Tibial nerve (tissue), 4 donors: ENCODE results near the gene ZNF333. TPM values are rescaled to one million over a fixed set of nuclear protein-coding genes. Genes with fewer than 3 reads are reported as not detected.

Experiments used
- DNase-seq, 2 donors: peaks; one replicate each; pipeline ENCODE4 v3.0.0-alpha.2; 2019; ENCODE audit warnings: low spot score in 2 of 2
- H3K27ac ChIP-seq, 4 donors: fragments of 200-600 bp; sonication (generic) in 3 of 4; one replicate each; pipeline ENCODE4 v1.5.1; 2017 to 2019; ENCODE audit warnings: mild to moderate bottlenecking in 1 of 4
- H3K27me3 ChIP-seq, 2 donors: fragments of 200-600 bp; sonication (generic) in 1 of 2; one replicate each; pipeline versions ENCODE4 v1.5.1 to v1.6.0; 2017 to 2019
- H3K36me3 ChIP-seq, 3 donors: fragments of 200-600 bp; sonication (generic); one replicate each; pipeline ENCODE4 v1.5.1; 2018 to 2019
- H3K4me1 ChIP-seq, 4 donors: fragments of 200-600 bp; sonication (generic) in 3 of 4; one replicate each; pipeline ENCODE4 v1.5.1; 2017 to 2019
- H3K4me3 ChIP-seq, 4 donors: fragments of 200-600 bp; sonication (generic) in 3 of 4; one replicate each; pipeline ENCODE4 v1.5.1; 2017 to 2019; ENCODE audit warnings: mild to moderate bottlenecking in 1 of 4, moderate library complexity in 1 of 4
- H3K9me3 ChIP-seq, 4 donors: fragments of 200-600 bp; sonication (generic) in 3 of 4; one replicate each; pipeline ENCODE4 v1.5.1; 2017 to 2019
- CTCF ChIP-seq, 5 experiments: fragments of 200-600 bp in 3 of 5; fragments of 450-650 bp in 2 of 5; sonication (generic) in 3 of 5; IDR thresholded peaks; one replicate each; pipeline ENCODE4 v1.5.1; 2016 to 2019; ENCODE audit warnings: antibody characterized with exemption in 5 of 5, mild to moderate bottlenecking in 3 of 5, moderate library complexity in 2 of 5
- EP300 ChIP-seq, 2 donors: sonication (generic); formaldehyde crosslinking; IDR thresholded peaks; one replicate each; pipeline ENCODE4 v1.6.1; 2017; ENCODE audit warnings: antibody characterized with exemption in 2 of 2, mild to moderate bottlenecking in 1 of 2
- POLR2A ChIP-seq, 2 donors: fragments of 450-650 bp; IDR thresholded peaks; one replicate each; pipeline ENCODE4 v1.6.1; 2017; ENCODE audit warnings: antibody characterized with exemption in 2 of 2, mild to moderate bottlenecking in 2 of 2, moderate library complexity in 2 of 2
- WGBS, 2 donors: methylation state at CpG; one replicate each; pipeline ENCODE4 v1.1.5; 2018; 5-methylcytosine and 5-hydroxymethylcytosine counted together
- total RNA-seq, 4 donors: library from RNA; depleted of rRNA; stranded (reverse); fragments of >200 nt; gene quantifications; one replicate each; pipeline ENCODE4 v1.1.0, GENCODE V29; 2016

ZNF333 gene
- total RNA-seq, 4 donors from 2014 or later = 35.3 to 42.6 (median 39.6) TPM

- TF ChIP-seq POLR2A (IDR thresholded peaks at IDR 0.05) (no peak), CTCF (IDR thresholded peaks at IDR 0.05) (no peak), EP300 (IDR thresholded peaks at IDR 0.05) (no peak)
- Histone ChIP-seq H3K9me3 (peaks cover 0 to 5% (median 0%) of the 10 kb centered on the region in 4 donors), H3K4me1 (no peaks in the 10 kb centered on the region), H3K27ac (no peak overlapping the region), H3K36me3 (peaks cover 27 to 100% (median 86%) of the 10 kb centered on the region in 3 donors), H3K27me3 (no peaks in the 10 kb centered on the region), H3K4me3 (no peak overlapping the region)
- DNase-seq = no peak
- WGBS, 2 donors = 87 to 95% methylated on average over 6 of the region's 6 CpGs
These were observed 14.6 kb downstream of the ZNF333 start for GRCh38 chr19:14704450-14704849.

GRCh38 chr19:14715841-14716240 lies 26.0 kb downstream of the ZNF333 start:
- WGBS, 2 donors = 97% methylated on average over 2 to 4 of the region's 4 CpGs
- Histone ChIP-seq H3K4me1 (no peaks in the 10 kb centered on the region), H3K9me3 (peaks cover 17 to 100% (median 41%) of the 10 kb centered on the region in 4 donors), H3K36me3 (peaks cover 33 to 100% (median 69%) of the 10 kb centered on the region in 3 donors), H3K27me3 (no peaks in the 10 kb centered on the region), H3K27ac (no peak overlapping the region), H3K4me3 (no peak overlapping the region)
- no peak for DNase-seq
- no peak for TF ChIP-seq POLR2A (IDR thresholded peaks at IDR 0.05)

GRCh38 chr19:14718522-14719116 lies 28.8 kb downstream of the ZNF333 start:
- TF ChIP-seq CTCF (IDR thresholded peaks at IDR 0.05) = no peak
- Histone ChIP-seq H3K9me3 (peaks cover 17 to 100% (median 58%) of the 10 kb centered on the region in 4 donors), H3K27me3 (no peaks in the 10 kb centered on the region), H3K27ac (no peak overlapping the region), H3K4me1 (no peaks in the 10 kb centered on the region), H3K36me3 (peaks cover 33 to 100% (median 57%) of the 10 kb centered on the region in 3 donors), H3K4me3 (no peak overlapping the region)
- no peak for DNase-seq
- WGBS, 2 donors = 90 to 95% methylated on average over 17 to 18 of the region's 18 CpGs

GRCh38 chr19:14719162-14719561 lies 29.3 kb downstream of the ZNF333 start:
- TF ChIP-seq EP300 (IDR thresholded peaks at IDR 0.05) (no peak), POLR2A (IDR thresholded peaks at IDR 0.05) (no peak), CTCF (IDR thresholded peaks at IDR 0.05) (no peak)
- H3K36me3 ChIP-seq = peaks cover 33 to 100% (median 52%) of the 10 kb centered on the region in 3 donors
- H3K27ac ChIP-seq = no peak overlapping the region
- peaks cover 17 to 100% (median 61%) of the 10 kb centered on the region in 4 donors for H3K9me3 ChIP-seq
- no peaks in the 10 kb centered on the region for H3K4me1 ChIP-seq
- WGBS, 2 donors = 98 to 99% methylated on average over 3 of the region's 3 CpGs
- H3K4me3 ChIP-seq = no peak overlapping the region
- H3K27me3 ChIP-seq = no peaks in the 10 kb centered on the region
- no peak for DNase-seq

GRCh38 chr19:14722127-14722526 lies 32.3 kb downstream of the ZNF333 start:
- peaks cover 12 to 100% (median 58%) of the 10 kb centered on the region in 4 donors for H3K9me3 ChIP-seq
- H3K36me3 ChIP-seq = peaks cover 19 to 84% (median 22%) of the 10 kb centered on the region in 3 donors
- TF ChIP-seq EP300 (IDR thresholded peaks at IDR 0.05) = no peak
- TF ChIP-seq POLR2A (IDR thresholded peaks at IDR 0.05) = no peak
- no peak for TF ChIP-seq CTCF (IDR thresholded peaks at IDR 0.05)

More at GRCh38 chr19:14722127-14722526, 32.3 kb downstream of the ZNF333 start:
- no peaks in the 10 kb centered on the region for H3K27me3 ChIP-seq
- no peak overlapping the region for H3K4me3 ChIP-seq
- no peak overlapping the region for H3K27ac ChIP-seq
- no peak for DNase-seq
- no peaks in the 10 kb centered on the region for H3K4me1 ChIP-seq
- 74 to 79% methylated on average over 2 of the region's 2 CpGs for WGBS, 2 donors
